GM21717 (cell line): ENCODE results near the gene KAZN.

Experiments
- ATAC-seq: cut with Tn5 transposase; IDR thresholded peaks from one replicate; pipeline ENCODE4 v1.9.1; 2021; ENCODE audit warnings: mild to moderate bottlenecking, moderate library complexity; ENCODE audit not compliant: unreplicated experiment

The KAZN gene

DNA sequence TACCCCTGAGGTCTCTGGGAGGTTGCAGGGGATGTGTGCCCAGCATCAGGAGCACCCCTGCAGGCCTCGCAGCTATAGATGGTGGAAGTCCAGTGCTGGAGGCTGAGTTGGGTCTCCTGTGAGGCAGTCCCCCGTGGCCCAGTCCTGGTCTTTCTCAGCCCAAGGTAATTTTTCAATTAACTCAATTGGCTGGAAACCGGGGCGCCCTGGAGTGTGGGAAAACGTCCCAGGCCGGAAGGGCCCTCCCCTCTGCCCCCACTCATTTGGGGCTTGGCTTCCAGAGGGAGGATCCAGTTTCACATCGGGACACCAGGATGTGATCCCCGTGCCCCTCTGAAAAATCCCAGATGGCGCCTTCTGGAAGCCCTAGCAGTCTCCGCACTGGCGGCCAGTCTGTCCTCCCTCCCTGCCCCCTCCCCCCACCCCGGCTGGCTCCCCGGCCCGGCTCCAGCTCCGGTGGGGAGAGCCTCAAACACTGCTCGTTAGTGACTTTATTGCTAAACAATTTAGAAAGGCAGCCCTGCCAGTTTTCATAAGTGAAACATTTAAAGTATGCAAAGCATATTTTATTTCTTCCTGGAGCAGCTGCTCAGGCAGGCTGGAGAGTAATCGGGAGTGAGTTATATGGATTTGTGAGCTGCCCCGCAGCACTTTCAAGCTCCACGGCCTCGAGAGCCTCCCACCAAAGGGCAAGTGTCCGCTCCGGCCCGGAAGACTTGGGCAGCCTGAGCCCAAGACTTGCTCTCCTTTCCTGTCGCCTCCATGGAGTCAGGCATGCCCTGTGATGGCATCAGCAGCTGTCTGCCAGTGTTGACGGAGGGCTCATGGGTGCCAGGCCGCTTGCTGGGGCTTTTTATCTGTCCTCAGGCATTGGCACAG, 346.9 kb downstream of the KAZN start:
- no peak for ATAC-seq

DNA sequence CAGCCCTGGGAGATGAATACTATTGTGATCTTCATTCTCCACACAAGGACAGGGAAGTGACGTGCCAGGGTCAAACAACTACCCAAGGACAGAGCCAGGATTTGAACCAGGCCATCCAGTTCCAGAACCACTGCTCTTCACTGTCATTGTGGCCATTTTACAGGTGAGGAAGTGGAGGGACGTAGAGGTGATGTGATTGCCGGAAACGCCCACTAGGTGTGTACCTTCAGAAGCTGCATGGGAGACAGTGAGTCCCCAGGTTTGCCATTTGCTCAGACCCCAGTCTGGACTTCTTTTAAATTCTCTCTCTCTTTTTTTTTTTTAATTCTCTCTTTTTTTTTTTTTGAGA, 347.5 kb downstream of the KAZN start:
- no peak for ATAC-seq

DNA sequence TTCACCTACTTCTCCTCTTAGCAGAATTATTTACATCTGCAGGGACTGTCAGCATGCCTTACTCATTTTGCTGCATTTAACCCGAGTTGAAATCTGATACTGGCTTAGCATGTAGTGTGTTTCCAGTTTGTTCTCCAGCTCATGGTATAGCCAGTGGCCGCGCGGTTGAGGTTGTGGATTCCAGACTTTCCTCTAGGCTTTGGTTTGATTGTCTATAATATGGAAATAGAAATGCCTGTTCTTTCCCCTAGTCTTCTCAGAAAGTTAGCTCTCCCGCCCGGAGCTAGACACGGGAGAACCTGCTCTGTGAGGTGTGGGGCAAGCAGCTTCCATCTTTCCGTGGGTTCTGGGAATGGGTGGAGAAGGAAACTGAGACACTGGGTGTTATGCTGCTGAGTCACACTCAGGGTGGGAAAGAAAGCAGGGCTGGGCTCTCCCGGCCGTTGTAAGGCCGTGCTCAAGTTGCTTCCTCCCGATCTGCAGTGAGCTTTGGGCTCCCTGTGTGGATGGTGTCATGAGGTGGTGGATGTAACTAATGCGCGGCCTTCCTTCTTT, 348.3 kb downstream of the KAZN start:
- no peak for ATAC-seq

DNA sequence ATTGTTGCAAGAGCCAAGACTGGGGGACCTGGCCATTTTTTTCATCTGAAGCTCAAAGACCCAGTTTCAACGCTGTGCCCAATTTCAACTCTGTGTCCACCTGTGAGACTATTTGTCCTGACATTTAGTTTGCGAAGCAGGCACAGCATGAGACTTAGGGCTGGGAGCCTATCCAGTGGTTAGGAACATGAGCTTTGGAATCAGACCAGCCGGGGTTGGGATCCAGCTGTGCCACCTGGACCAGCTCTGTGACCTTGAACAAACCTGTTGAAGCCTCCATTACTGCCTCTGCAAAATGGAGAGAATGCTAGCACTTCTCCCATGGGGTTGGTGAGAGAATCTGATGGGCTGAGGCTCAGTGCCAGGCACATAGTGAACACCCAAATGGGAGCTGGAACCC, 348.9 kb downstream of the KAZN start:
- ATAC-seq = no peak

DNA sequence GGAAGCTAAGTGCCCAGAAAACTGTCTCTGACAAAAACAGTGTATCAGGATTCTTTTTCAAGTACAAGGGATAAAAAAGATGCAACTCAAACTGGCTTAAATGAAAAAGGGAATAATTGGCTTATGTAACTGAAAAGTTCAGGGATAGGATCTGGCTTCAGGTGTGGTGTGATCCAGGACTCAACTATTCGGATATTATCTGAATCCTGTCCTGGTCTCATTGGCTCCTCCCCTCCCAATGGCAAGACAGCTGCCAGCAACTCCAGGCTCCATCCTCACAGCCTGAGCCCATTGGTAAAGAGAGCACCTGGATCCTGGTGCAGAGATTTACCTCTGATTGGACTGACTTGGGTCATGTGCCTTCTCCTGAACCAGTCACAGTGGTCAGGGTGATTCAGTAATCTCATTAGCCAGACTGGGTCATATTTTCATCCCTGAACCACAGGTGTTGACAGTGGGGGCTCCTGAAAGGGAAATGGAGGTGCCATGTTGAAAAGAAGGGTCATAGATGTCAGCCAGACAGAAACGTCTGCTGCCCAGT, 349.7 kb downstream of the KAZN start:
- ATAC-seq = no peak

DNA sequence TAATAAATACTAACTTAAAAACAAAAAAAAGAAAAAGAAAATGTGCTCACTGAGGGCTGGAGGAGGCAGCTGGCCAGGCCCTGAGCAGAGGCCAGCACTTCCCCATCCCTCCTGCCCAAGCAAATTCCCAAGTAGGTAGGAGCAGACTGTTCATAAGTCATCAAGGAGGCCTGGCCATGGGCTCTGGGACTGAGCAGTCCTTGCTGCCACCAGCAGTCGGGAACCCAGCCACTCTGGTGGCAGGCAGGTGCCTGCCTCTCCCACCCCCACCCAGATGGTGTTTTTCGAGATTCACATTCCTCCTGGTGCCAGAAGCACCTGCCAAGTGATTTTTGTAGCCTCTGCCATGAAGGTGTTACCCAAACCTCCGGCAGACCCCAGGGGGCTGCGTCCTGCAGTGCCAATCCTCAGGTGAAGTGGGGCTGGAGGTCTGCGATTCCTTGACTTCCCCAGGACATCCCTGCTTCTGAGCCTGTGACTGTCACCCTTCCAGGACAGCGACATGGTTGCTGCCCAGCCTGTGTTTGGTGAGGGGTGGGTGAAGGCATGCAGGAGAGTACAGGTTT, 350.9 kb downstream of the KAZN start:
- no peak for ATAC-seq

DNA sequence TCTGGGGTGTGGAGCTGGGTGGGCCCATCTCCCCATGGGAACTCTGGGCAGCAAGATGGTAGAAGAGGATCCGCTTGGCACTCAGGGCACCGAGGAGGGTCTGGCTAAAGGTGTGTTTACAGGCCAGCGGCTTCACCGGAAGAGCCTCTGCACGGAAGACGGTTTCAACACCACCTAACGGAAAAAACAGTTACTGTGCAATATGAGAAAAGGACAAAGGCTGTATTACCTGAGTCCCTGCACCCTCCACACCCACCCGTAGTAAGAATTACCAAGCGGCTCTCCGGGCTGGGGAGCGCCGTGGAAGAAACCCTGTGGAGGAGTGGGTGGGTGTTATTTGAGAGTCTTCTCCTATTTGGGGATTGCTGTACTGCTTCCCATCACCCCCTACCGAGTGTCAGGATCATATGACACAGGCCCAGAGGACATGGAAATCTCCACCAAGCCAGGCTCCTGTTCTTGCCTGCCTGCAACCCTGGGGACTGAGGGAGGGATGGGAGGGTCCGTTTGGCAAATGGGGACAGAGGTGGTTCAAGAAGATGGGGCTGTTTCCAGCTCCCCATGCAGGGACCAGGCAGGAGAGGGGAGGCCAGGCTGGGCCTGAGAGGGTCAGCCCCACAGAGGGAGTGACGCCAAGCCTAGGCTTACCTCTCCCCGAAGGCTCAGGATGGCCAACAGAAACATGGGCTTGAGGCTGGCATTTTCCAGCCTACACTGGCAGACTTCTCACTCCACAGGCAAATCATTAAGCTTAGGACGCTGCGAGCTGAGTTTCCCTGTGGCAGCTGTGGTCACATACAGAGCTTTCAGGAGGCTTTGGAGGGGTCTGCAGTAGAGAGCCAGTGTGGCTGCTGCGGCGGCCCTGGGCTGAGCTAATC, 351.6 kb downstream of the KAZN start:
- no peak for ATAC-seq

DNA sequence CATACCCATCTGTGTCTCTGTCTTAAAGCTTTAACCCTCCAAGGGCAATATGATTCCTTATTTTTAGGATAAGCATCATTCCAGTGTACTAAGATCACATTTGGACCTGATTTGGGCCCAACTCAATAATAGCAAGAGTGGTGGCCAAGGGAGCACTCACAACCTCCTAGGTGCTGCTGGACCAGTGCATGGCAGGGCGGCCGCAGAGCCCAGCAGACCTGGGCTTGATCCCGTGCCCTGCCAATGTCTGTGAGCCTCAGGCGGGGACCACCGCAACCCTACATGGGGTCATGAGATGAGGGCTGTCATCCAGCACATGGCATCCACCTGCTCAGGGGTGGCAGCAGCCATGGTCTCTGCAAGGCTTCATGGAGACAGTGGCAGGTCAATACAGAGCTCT, 353.3 kb downstream of the KAZN start:
- ATAC-seq = no peak

DNA sequence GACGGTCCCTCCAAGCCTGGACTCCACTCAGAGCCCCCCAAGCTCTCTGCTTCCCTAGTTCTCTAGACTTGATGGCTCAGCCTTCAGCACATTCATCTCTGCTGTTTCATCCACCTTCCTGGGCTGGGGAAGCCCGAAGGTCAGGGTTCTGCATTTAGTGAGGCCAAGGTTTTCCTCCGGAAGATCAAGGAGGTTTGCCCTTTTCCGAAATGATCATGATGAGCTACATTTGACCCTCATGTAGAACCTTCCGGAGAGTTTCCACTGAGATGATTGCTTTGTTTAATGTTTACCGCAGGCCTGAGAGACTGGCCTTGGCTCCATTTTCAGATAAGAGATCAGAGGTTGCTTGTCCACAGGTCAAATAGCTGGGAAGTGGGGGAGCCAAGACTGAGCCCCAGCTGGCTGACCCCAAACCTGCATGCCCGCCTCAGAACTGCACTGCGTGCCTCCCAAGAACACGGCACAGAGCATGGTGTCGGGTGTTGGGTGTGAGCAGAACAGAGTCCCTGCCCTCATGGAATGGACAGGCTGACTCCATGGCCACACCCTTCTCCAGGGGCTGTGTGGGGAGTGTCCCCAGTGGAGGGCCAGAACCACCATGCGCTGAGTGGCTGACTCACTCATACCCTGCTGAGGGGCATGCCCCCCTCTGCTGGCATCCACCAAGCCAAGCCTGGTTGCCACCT, 354.3 kb downstream of the KAZN start:
- no peak for ATAC-seq

DNA sequence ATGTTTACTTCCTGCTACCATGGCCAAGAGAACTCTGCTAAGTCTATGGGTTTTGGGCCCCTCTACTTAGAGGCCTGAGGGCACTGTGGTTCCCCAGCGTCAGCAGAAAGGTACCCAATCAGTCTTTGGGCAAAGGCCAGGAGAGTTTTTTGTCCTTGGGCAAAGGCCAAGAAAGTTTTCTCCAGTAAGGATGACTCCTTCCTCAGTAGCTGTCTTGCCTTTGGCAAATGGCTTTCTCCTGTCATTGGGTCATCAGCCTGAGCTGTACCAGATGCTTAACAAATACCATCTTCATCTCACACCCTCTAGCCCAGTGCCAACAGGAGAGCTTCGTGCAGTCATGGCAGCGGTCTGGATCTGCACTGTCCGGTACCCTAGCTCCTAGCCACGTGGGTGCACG, 355.7 kb downstream of the KAZN start:
- no peak for ATAC-seq

DNA sequence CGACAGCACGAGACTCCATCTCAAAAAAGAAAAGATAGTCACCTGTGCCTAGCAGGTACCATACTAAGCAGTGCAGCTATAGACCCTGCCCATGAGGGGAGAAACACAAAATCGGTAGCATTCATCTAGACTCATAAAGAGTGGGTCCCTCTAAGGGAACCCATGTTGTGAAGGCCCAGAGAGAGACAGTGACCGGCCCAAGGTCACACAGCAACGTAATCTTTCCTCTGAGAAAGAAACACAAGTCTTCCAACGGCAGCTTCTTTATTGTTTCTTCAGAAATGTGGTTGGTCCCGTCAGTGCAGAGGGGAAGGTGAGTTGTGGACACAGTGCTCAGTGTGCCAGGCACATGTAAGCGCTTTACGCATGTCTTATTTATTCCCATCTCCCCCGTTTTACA, 356.4 kb downstream of the KAZN start:
- no peak for ATAC-seq

DNA sequence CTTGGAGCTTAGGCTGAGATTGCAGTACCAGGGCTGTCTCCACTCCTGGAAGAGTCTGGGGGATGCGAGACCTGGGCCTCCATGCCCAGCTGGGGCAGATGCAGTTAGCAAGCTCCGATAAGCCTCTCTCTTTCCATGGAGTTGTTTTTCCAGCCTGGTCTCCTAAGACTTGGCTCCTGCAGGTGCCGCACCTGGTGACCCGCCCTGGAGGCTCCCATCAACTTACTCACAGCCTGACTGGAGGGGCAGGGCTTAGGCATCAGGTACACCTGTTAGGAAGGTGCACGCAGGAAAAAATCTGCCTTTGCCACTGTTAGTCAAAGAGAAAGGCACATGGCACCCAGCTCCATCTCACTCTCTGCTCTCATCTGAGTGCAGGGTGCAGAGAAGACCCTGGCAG, 356.9 kb downstream of the KAZN start:
- no peak for ATAC-seq

DNA sequence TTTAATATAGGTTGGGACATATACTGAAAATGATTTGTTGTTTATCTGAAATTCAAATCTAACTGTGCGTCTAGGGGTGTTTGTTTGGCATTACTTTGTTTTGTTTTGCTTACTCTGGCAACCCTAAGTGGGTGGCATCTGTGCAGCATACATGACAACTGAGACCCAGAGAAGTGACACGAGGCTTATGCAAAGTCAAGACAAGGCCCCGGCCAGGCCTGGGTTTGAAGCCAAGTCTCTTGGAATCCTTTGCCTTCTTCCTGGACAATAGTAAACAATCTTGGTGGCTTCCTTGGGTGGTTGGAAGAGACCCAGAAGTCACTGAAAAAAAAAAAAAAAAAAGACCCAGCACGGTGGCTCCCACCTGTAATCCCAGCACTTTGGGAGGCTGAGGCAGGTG, 357.5 kb downstream of the KAZN start:
- no peak for ATAC-seq

DNA sequence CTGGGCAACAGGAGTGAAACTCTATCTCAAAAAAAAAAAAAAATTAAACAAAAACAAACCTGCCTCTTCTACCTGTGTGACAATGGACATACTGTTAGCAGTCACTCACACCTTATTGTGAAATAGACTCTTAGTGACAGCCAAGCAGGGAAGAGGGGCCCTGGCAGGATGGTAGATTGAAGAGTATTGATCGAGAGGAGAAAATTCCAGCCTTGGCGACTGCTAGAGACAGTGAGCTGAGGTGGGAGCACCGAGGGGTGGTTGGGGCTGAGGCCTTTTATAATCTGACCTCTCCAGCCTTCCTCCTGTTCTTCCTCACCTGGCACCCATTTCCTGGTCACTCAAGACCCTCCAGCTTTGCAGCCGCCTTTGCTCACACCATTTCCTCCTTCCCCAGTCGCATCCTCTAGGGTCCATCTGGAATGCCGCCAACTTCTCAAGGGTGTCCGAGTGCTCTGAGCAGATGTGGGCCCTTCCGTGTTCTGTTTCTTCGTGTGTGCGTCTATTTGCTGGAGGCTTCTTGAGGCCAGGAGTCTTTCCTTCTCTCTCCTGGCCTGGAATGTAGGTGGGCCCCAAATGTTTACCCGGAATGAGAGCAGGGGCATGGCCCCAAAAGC, 358.2 kb downstream of the KAZN start:
- no peak for ATAC-seq

DNA sequence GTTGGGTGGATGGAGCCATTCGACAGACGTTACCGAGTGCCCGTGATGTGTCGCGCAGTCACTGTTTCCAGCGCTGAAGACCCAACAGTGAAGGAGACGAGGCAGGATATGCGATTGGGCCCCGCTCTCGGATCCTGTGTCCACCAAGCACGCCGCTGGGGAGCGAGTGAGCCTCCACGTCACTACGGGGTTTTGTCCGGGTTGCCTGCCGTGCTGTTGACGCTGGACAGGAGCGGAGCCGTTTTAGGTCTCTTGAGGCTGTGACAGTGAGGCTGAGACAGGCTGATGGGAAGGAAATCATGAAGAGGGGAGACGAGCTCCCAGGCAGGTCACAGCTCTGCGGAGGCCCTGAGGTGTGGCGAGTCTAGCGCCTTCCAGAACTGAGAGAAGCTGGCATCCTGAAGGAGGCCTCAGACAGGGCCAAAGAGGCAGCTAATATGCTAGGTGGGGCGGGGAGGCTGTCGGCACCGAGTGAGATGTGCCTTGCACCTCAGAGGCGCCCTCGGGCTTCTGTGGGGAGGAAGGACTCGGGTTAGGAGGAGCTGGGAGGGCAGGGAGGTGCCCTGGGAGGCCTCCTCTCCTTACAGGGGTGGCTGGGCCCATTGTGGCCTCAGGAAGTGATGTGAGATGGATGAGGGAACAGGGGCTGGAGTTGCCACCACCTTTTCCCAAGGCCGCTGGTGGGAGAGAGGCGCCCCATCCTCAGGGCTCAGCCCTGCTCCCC, 359.1 kb downstream of the KAZN start:
- ATAC-seq = no peak

DNA sequence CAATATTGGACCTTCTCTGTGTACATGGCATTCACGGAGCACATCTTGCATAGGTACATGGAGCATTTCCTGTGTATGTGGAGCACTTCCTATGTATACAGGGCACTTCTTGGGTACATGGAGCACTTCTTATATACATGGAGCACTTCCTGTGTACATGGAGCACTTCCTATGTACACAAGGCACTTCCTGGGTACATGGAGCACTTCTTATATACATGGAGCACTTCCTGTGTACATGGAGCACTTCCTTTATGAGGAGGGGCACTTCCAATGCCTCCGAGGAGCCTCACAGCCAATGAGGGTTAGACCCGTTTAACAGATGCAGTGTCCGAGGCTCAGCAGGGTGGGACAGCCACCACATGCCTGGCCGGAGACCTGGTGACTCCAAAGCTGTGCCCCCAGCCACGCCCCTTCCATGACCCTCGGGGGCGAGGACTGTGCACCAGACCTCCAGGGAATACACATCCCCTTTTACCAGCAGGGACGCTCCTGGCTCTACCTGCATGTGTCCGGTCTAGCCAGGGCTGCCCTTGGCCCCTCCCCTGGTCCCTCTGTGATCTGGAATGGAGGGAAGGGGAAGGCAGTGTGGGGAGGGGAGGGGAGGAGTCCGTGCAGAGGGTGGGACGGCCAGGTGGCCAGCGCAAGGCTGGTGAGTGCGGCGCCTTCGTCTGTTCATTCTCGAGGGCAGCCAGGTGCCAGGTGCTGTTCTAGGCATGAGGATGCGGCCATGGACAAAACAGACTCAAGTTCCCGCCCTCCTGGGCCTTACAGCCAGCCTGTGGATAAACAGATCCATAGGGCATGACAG, 360.0 kb downstream of the KAZN start:
- no peak for ATAC-seq

DNA sequence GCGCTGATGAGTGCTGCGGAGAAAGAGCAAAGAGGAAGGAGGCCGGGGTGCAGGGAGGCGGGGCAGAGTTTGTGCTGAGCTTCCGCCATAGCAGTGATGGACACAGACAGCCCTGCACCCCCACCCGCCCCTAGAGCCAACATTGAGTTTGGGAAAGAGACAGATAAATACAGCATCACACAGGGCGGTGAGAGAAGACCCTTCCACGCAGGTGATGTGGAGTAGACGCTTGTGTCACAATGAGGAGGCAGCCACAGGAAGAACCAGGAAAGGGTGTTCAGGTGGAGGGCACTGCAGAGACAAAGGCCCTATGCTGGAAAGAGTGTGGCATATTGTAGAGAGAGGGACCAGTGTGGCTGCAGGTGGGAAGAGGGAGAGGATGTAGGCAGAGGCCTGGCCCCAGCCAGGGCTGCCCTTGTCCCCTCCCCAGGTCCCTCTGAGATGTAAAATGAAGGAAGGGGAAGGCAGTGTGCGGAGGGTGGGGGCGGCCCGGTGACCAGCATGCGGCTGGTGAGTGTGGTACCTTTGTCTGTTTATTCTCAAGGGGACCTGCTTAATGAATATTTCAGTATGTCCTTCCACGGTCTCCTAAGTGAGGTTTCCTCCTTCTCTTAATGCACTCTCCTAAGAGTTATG, 360.7 kb downstream of the KAZN start:
- no peak for ATAC-seq

DNA sequence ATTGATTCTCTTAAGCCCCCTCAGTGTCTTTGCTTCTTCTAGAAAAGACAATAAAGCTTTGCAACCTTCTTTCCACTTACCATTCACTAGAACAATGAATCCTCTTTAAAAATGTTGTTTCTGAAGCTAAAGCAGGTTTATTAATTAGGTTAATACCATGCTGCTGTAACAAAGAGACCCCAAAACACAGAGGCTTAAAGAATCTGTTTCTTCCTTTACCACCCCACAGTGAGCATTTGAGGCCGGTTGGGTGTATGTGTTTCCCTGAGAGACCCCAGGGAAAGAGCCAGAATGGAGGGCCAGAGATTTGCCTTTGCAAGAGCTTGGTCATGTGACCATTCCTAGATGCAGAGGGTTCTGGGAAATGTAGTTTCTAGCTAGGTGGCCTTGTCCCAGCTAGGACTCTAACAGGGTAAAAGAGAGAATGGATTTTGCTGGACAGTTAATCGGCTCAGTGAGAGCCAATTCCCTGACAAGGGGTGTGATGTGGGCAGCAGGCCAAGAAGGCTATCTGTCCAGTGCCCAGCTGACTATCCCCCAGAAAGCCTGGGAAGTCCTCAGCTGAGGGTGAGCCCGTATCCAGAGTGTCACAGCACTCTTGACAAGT, 363.3 kb downstream of the KAZN start:
- ATAC-seq = no peak
